IMR-90 (cell line): Measurements from ENCODE around the gene NOP9. TPM values are rescaled to one million over a fixed set of nuclear protein-coding genes. Genes with fewer than 3 reads are reported as not detected.

Experiments
- ATAC-seq: fragments of 200-7000 bp; cut with Tn5 transposase; 2 replicates; pipeline ENCODE4 v1.9.1; 2020; ENCODE audit warnings: low read depth, mild to moderate bottlenecking, moderate library complexity
- BruUV-seq: library from RNA; stranded (reverse); fragments of 400-500 nt; replicated peaks from 2 replicates; lab custom pipeline; 2021; lab: Mats Ljungman, UMichigan
- CTCF ChIA-PET: fragments of 300-600 bp; formaldehyde crosslinking; extraction: SDS; loops from one replicate; lab custom pipeline; 2021; ENCODE audit warnings: antibody characterized with exemption; lab: Yijun Ruan, JAX
- POLR2A ChIA-PET: fragments of 300-600 bp; sonication (Branson Sonifier 250); formaldehyde crosslinking; loops from one replicate; lab custom pipeline; 2022; ENCODE audit warnings: antibody characterized with exemption; ENCODE audit not compliant: unreplicated experiment; lab: Charles Lee
- DNase-seq: peaks from one replicate; pipeline ENCODE4 v3.0.0; 2013
- H2AFZ ChIP-seq: replicated peaks from 2 replicates; pipeline ENCODE3; 2013; ENCODE audit warnings: low read length, mild to moderate bottlenecking; ENCODE audit not compliant: poor library complexity
- H2AK5ac ChIP-seq: 2 replicates; pipeline ENCODE4 v1.6.1; 2013; ENCODE audit warnings: low read depth, low read length, inconsistent platforms
- H2AK9ac ChIP-seq: replicated peaks from 2 replicates; pipeline ENCODE3; 2013; ENCODE audit warnings: mild to moderate bottlenecking, low read depth, low read length, moderate library complexity; ENCODE audit not compliant: poor library complexity
- H2BK120ac ChIP-seq: 2 replicates; pipeline ENCODE4 v1.6.1; 2013; ENCODE audit warnings: low read depth, low read length, inconsistent platforms
- H2BK15ac ChIP-seq: 3 replicates; pipeline ENCODE4 v1.6.1; 2013; ENCODE audit warnings: low read depth, low read length, inconsistent platforms
- H2BK20ac ChIP-seq: 2 replicates; pipeline ENCODE4 v1.6.1; 2013; ENCODE audit warnings: low read depth, mild to moderate bottlenecking, inconsistent platforms, low read length, moderate library complexity
- H2BK5ac ChIP-seq: 2 replicates; pipeline ENCODE4 v1.6.1; 2013; ENCODE audit warnings: mild to moderate bottlenecking, low read depth, low read length, inconsistent platforms; ENCODE audit not compliant: poor library complexity, severe bottlenecking
- H3K14ac ChIP-seq: replicated peaks from 2 replicates; pipeline ENCODE4 v1.6.1; 2013; ENCODE audit warnings: low read depth, low read length, inconsistent platforms
- H3K18ac ChIP-seq: 2 replicates; pipeline ENCODE4 v1.6.1; 2013; ENCODE audit warnings: low read depth, low read length, control low read depth
- H3K23ac ChIP-seq: 2 replicates; pipeline ENCODE4 v1.6.1; 2013; ENCODE audit warnings: low read depth, low read length, inconsistent platforms
- H3K27ac ChIP-seq: 2 replicates; pipeline ENCODE4 v1.5.1; 2013; ENCODE audit warnings: mild to moderate bottlenecking, control low read depth, low read length; ENCODE audit not compliant: insufficient read depth
- H3K27me3 ChIP-seq: 2 replicates; pipeline ENCODE4 v1.6.1; 2013; ENCODE audit warnings: low read length; ENCODE audit not compliant: control insufficient read depth, insufficient read depth
- H3K36me3 ChIP-seq: 2 replicates; pipeline ENCODE4 v1.6.1; 2013; ENCODE audit warnings: low read length, mixed read lengths; ENCODE audit not compliant: control insufficient read depth, insufficient read depth
- H3K4ac ChIP-seq: 2 replicates; pipeline ENCODE4 v1.6.1; 2013; ENCODE audit warnings: low read depth, low read length, inconsistent platforms
- H3K4me1 ChIP-seq: 2 replicates; pipeline ENCODE4 v1.6.1; 2013; ENCODE audit warnings: low read length, mixed read lengths; ENCODE audit not compliant: control insufficient read depth, insufficient read depth
- H3K4me2 ChIP-seq: 2 replicates; pipeline ENCODE4 v1.6.1; 2013; ENCODE audit warnings: low read depth, mild to moderate bottlenecking, control low read depth, low read length, moderate library complexity
- H3K4me3 ChIP-seq: 2 replicates; pipeline ENCODE4 v1.5.1; 2013; ENCODE audit warnings: low read depth, mild to moderate bottlenecking, control low read depth, low read length, moderate library complexity; ENCODE audit not compliant: insufficient read depth
- H3K56ac ChIP-seq: 2 replicates; pipeline ENCODE4 v1.6.1; 2013; ENCODE audit warnings: low read length, inconsistent platforms; ENCODE audit not compliant: insufficient read depth; ENCODE audit errors: extremely low read depth
- H3K79me1 ChIP-seq, 2 experiments: 2 replicates each; pipeline ENCODE4 v1.6.1; 2013; ENCODE audit warnings: low read length in 2 of 2, inconsistent platforms in 1 of 2, low read depth in 1 of 2
- H3K9ac ChIP-seq: 2 replicates; pipeline ENCODE4 v1.6.1; 2013; ENCODE audit warnings: low read depth, low read length, control low read depth
- H3K9me1 ChIP-seq: 2 replicates; pipeline ENCODE4 v1.6.1; 2013; ENCODE audit warnings: low read length, inconsistent platforms; ENCODE audit not compliant: insufficient read depth
- H3K9me3 ChIP-seq: 2 replicates; pipeline ENCODE4 v1.6.1; 2013; ENCODE audit warnings: low read length; ENCODE audit not compliant: control insufficient read depth, insufficient read depth
- H4K20me1 ChIP-seq: 2 replicates; pipeline ENCODE4 v1.6.1; 2013; ENCODE audit warnings: low read length, inconsistent platforms; ENCODE audit not compliant: insufficient read depth
- H4K5ac ChIP-seq: 2 replicates; pipeline ENCODE4 v1.6.1; 2013; ENCODE audit warnings: mild to moderate bottlenecking, low read depth, low read length, control low read depth
- H4K8ac ChIP-seq, 2 experiments: 2 replicates each; pipeline ENCODE4 v1.6.1; 2013; ENCODE audit warnings: low read depth in 2 of 2, low read length in 2 of 2, control low read depth in 1 of 2, inconsistent platforms in 1 of 2
- H4K91ac ChIP-seq: 2 replicates; pipeline ENCODE4 v1.6.1; 2013; ENCODE audit warnings: low read depth, low read length, inconsistent platforms; ENCODE audit not compliant: insufficient read depth
- BHLHE40 ChIP-seq: fragments of 150-350 bp; IDR thresholded peaks from 2 replicates; pipeline ENCODE4 v1.6.1; 2016; ENCODE audit warnings: mild to moderate bottlenecking, low read depth, low read length
- CEBPB ChIP-seq: IDR thresholded peaks from 2 replicates; pipeline ENCODE4 v1.6.1; 2012; ENCODE audit warnings: low read depth, low read length, improper control_type of control experiment
- CHD1 ChIP-seq: IDR thresholded peaks from 2 replicates; pipeline ENCODE4 v1.6.1; 2012; ENCODE audit warnings: low read depth, low read length, improper control_type of control experiment
- CTCF ChIP-seq: conservative IDR thresholded peaks from 2 replicates; pipeline ENCODE4 v1.5.1; 2012; ENCODE audit warnings: mild to moderate bottlenecking, low read depth, low read length, improper control_type of control experiment
- ELK1 ChIP-seq: fragments of 150-350 bp; IDR thresholded peaks from 2 replicates; pipeline ENCODE4 v1.6.1; 2016; ENCODE audit warnings: low read depth, mild to moderate bottlenecking, low read length, moderate library complexity, borderline replicate concordance
- FOS ChIP-seq: fragments of 150-350 bp; IDR thresholded peaks from 2 replicates; pipeline ENCODE4 v1.6.1; 2016; ENCODE audit warnings: low read depth, low read length
- MAFK ChIP-seq: IDR thresholded peaks from 2 replicates; pipeline ENCODE4 v1.6.1; 2012; ENCODE audit warnings: low read depth, low read length, improper control_type of control experiment
- MAZ ChIP-seq: IDR thresholded peaks from 2 replicates; pipeline ENCODE4 v1.6.1; 2012; ENCODE audit warnings: low read depth, mild to moderate bottlenecking, low read length, improper control_type of control experiment, moderate library complexity, borderline replicate concordance
- MXI1 ChIP-seq: IDR thresholded peaks from 2 replicates; pipeline ENCODE4 v1.6.1; 2012; ENCODE audit warnings: low read depth, mild to moderate bottlenecking, low read length, moderate library complexity, borderline replicate concordance
- NFE2L2 ChIP-seq: fragments of 150-350 bp; IDR thresholded peaks from 2 replicates; pipeline ENCODE4 v1.6.1; 2016; ENCODE audit warnings: low read depth, mild to moderate bottlenecking, low read length
- POLR2A ChIP-seq: IDR thresholded peaks from 2 replicates; pipeline ENCODE4 v1.6.1; 2012; ENCODE audit warnings: mild to moderate bottlenecking, low read depth, low read length
- RCOR1 ChIP-seq: IDR thresholded peaks from 2 replicates; pipeline ENCODE4 v1.6.1; 2012; ENCODE audit warnings: mild to moderate bottlenecking, low read length, improper control_type of control experiment; ENCODE audit not compliant: insufficient replicate concordance
- RFX5 ChIP-seq: IDR thresholded peaks from 2 replicates; pipeline ENCODE4 v1.8.0; 2012; ENCODE audit warnings: low read depth, mild to moderate bottlenecking, low read length, moderate library complexity
- SMC3 ChIP-seq: fragments of 150-350 bp; IDR thresholded peaks from 2 replicates; pipeline ENCODE4 v1.6.1; 2016; ENCODE audit warnings: low read depth, mild to moderate bottlenecking, antibody characterized with exemption, low read length, moderate library complexity
- USF2 ChIP-seq: fragments of 150-350 bp; IDR thresholded peaks from 2 replicates; pipeline ENCODE4 v1.6.1; 2017; ENCODE audit warnings: mild to moderate bottlenecking, antibody characterized with exemption, low read length, low read depth
- WGBS, 2 experiments: methylation state at CpG; one replicate each; pipeline versions ENCODE4 v1.1.5 to v1.1.7; 2013; ENCODE audit warnings: missing lambda C conversion rate in 2 of 2; ENCODE audit not compliant: insufficient read length in 1 of 2; ENCODE audit errors: extremely low coverage in 2 of 2; 5-methylcytosine and 5-hydroxymethylcytosine counted together
- dilution Hi-C: fragments of 300-500 bp; cut with HindIII; formaldehyde crosslinking; loops from one replicate; pipeline ENCODE4 v1.14.3; 2018; ENCODE audit warnings: low sequenced_read_pairs; ENCODE audit not compliant: unreplicated experiment
- in situ Hi-C: fragments of 300-500 bp; cut with MboI; formaldehyde crosslinking; loops from 3 replicates; pipeline ENCODE4 v1.14.3; 2019; ENCODE audit warnings: low sequenced_read_pairs, inconsistent platforms, mixed read lengths
- intact Hi-C: fragments of 100-400 bp; cut with micrococcal nuclease; formaldehyde crosslinking; loops from 2 replicates; pipeline ENCODE4 v1.10.0; 2022
- polyA plus RNA-seq, 3 experiments: library from polyadenylated mRNA; depleted of rRNA; stranded (reverse); fragments of >200 nt; gene quantifications; 2 replicates each; pipeline ENCODE4 v1.2.3, GENCODE V29; 2012; ENCODE audit warnings: low replicate concordance in 1 of 3
- total RNA-seq: library from RNA; depleted of rRNA; stranded (reverse); fragments of >200 nt; gene quantifications from 2 replicates; pipeline ENCODE4 v1.2.3, GENCODE V29; 2012

Gene NOP9
- total and polyA plus RNA-seq, 2 of the 4 experiments (the other 2 are of a cell fraction), result 11.8 to 25.8 TPM

- H2BK5ac ChIP-seq, result no peak overlapping the region
- intact Hi-C loops, result no loop called here
- no peak for ATAC-seq
- TF ChIP-seq MAZ (no peak), FOS (no peak), CEBPB (no peak), ELK1 (no peak), BHLHE40 (no peak), CHD1 (no peak), RFX5 (no peak), RCOR1 (no peak), USF2 (no peak), SMC3 (no peak), NFE2L2 (no peak), MAFK (no peak), CTCF (no peak), POLR2A (no peak), MXI1 (no peak)
Observed at GRCh38 chr14:24335461-24336171, 36.0 kb downstream of the NOP9 start.

More at GRCh38 chr14:24335461-24336171, 36.0 kb downstream of the NOP9 start:
- H3K79me1 ChIP-seq, result no peaks in the 10 kb centered on the region
- H3K14ac ChIP-seq, result no peak overlapping the region
- no peak overlapping the region for H3K23ac ChIP-seq
- H2AK5ac ChIP-seq, result 0 out of 2 replicates have a peak overlapping the region, but pooled peaks have one; percentile 16
- H2AFZ ChIP-seq, result no peak overlapping the region
- no peak overlapping the region for H3K56ac ChIP-seq
- H4K5ac ChIP-seq, result no peak overlapping the region
- ChIA-PET CTCF (interaction anchor here (0.9 to 1.0 kb wide), 2 partner anchors 96 kb away, joined by 3 read pairs; no protein-coding TSS in a partner anchor), POLR2A (interaction anchor here (0.6 kb wide), 1 partner anchor 99 kb away, joined by 3 read pairs; no protein-coding TSS in a partner anchor)
- no peaks in the 10 kb centered on the region for H4K20me1 ChIP-seq
- H3K27me3 ChIP-seq, result peaks cover 75% of the 10 kb centered on the region
- H3K4ac ChIP-seq, result no peak overlapping the region
- H2AK9ac ChIP-seq, result no peak overlapping the region
- no peak overlapping the region for H2BK20ac ChIP-seq
- no TSS peak for BruUV-seq
- in situ Hi-C loops (no loop called here), dilution Hi-C loops (no loop called here)
- H2BK120ac ChIP-seq, result no peak overlapping the region
- no peak overlapping the region for H3K4me2 ChIP-seq
- H3K9ac ChIP-seq, result no peak overlapping the region
- no peak overlapping the region for H3K4me3 ChIP-seq
- DNase-seq, result no peak
- no peaks in the 10 kb centered on the region for H3K9me1 ChIP-seq
- no peaks in the 10 kb centered on the region; the same call in 1 of the 2 replicates for H3K9me3 ChIP-seq
- H4K8ac ChIP-seq, result no peak overlapping the region
- no peak overlapping the region for H3K18ac ChIP-seq
- H4K91ac ChIP-seq, result no peak overlapping the region
- WGBS, 2 experiments, result no CpG with 5 or more reads among the region's 12 CpGs
- peaks cover 3% of the 10 kb centered on the region; the same call in 1 of the 2 replicates for H3K4me1 ChIP-seq
- no peak overlapping the region for H3K27ac ChIP-seq
- H2BK15ac ChIP-seq, result no peak overlapping the region
- H3K36me3 ChIP-seq, result no peaks in the 10 kb centered on the region
